ENCODE data around the gene DNER.

DNA sequence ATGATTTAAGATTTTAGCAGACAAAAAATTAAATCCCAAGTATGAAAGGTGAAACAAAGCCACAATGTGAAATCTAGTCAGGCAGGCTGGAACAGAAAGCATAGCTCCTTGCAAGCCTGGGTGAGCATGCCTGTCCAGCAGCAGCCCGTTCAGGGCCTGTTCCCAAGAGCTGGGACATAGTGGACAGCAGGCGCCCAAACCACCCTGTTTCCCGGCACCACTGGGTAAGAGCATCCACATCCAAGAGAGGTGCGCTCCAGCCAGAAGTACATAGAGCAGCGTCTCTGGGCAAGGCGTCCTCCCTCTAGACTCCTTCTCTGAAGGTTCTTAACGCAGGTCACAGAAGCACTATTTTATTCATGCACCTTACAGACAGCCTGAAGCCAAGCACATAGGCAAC is 80.8 kb downstream of the DNER start:
- TF ChIP-seq CTCF (IDR thresholded peaks at IDR 0.05; ENCODE audit: low read depth, low read length, missing input control) (no peak), JUND (IDR thresholded peaks at IDR 0.05) (no peak), GABPA (IDR thresholded peaks at IDR 0.05 in 1 of 2, conservative IDR thresholded peaks at IDR 0.05 in 1 of 2) (no peak), TAF1 (conservative IDR thresholded peaks at IDR 0.05) (no peak), REST (IDR thresholded peaks at IDR 0.05) (no peak), MAX (IDR thresholded peaks at IDR 0.05) (no peak), RXRA (IDR thresholded peaks at IDR 0.05) (no peak), SP1 (IDR thresholded peaks at IDR 0.05) (no peak), YY1 (IDR thresholded peaks at IDR 0.05) (no peak), HNF4A (conservative IDR thresholded peaks at IDR 0.05) (no peak), EGR1 (IDR thresholded peaks at IDR 0.05; ENCODE audit: low read depth in 2 of 2) (no peak), RAD21 (IDR thresholded peaks at IDR 0.05) (no peak)
- TF ChIP-seq, protein P1, sequence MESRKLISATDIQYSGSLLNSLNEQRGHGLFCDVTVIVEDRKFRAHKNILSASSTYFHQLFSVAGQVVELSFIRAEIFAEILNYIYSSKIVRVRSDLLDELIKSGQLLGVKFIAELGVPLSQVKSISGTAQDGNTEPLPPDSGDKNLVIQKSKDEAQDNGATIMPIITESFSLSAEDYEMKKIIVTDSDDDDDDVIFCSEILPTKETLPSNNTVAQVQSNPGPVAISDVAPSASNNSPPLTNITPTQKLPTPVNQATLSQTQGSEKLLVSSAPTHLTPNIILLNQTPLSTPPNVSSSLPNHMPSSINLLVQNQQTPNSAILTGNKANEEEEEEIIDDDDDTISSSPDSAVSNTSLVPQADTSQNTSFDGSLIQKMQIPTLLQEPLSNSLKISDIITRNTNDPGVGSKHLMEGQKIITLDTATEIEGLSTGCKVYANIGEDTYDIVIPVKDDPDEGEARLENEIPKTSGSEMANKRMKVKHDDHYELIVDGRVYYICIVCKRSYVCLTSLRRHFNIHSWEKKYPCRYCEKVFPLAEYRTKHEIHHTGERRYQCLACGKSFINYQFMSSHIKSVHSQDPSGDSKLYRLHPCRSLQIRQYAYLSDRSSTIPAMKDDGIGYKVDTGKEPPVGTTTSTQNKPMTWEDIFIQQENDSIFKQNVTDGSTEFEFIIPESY (IDR thresholded peaks at IDR 0.05), result no peak
